Panc1 (cell line): ENCODE measurements around the gene CDCA3. TPM values are rescaled to one million over a fixed set of nuclear protein-coding genes. Genes with fewer than 3 reads are reported as not detected.

ENCODE experiments used
- ATAC-seq: fragments of 200-7000 bp; cut with Tn5 transposase; 2 replicates; pipeline ENCODE4 v1.9.1; 2020; ENCODE audit warnings: mild to moderate bottlenecking, moderate library complexity
- BruUV-seq: library from RNA; stranded (reverse); fragments of 400-500 nt; replicated peaks from 2 replicates; lab custom pipeline; 2021; lab: Mats Ljungman, UMichigan
- CTCF ChIA-PET: fragments of 300-600 bp; sonication (Branson Sonifier 250); formaldehyde crosslinking; loops from one replicate; lab custom pipeline; 2022; ENCODE audit warnings: antibody characterized with exemption; lab: Charles Lee
- POLR2A ChIA-PET: fragments of 300-600 bp; sonication (Branson Sonifier 250); formaldehyde crosslinking; loops from one replicate; lab custom pipeline; 2022; ENCODE audit warnings: antibody characterized with exemption; lab: Charles Lee
- DNase-seq: peaks from one replicate; pipeline ENCODE4 v3.0.0-alpha.2; 2010; ENCODE audit warnings: low read depth, low spot score
- H3K27ac ChIP-seq: 2 replicates; pipeline ENCODE4 v1.5.1; 2011; ENCODE audit warnings: mild to moderate bottlenecking, low read length, inconsistent platforms
- H3K27me3 ChIP-seq: fragments of 200-500 bp; sonication (Bioruptor generic); 2 replicates; pipeline ENCODE4 v1.6.0; 2014; ENCODE audit warnings: low read length, inconsistent platforms; ENCODE audit not compliant: control insufficient read depth, insufficient read depth
- H3K36me3 ChIP-seq: fragments of 200-500 bp; sonication (Bioruptor generic); 2 replicates; pipeline ENCODE4 v1.5.1; 2014; ENCODE audit warnings: inconsistent platforms, mild to moderate bottlenecking, low read length, moderate library complexity; ENCODE audit not compliant: control insufficient read depth, insufficient read depth
- H3K4me1 ChIP-seq: 2 replicates; pipeline ENCODE4 v1.5.1; 2011; ENCODE audit warnings: inconsistent platforms, mild to moderate bottlenecking, low read length, moderate library complexity; ENCODE audit not compliant: control insufficient read depth, insufficient read depth
- H3K4me3 ChIP-seq, 2 experiments: 2 replicates each; pipeline ENCODE4 v1.5.1; 2011 to 2012; ENCODE audit warnings: low read depth in 2 of 2, low read length in 2 of 2, mild to moderate bottlenecking in 2 of 2, inconsistent platforms in 1 of 2, moderate library complexity in 1 of 2
- H3K9me3 ChIP-seq: fragments of 200-500 bp; sonication (Bioruptor generic); 2 replicates; pipeline ENCODE4 v1.5.1; 2014; ENCODE audit warnings: low read depth, mild to moderate bottlenecking, inconsistent platforms, low read length, moderate library complexity; ENCODE audit not compliant: control insufficient read depth, insufficient read depth
- POLR2AphosphoS5 ChIP-seq: IDR thresholded peaks from 2 replicates; pipeline ENCODE4 v1.6.1; 2012; ENCODE audit warnings: mild to moderate bottlenecking, low read depth, low read length, moderate library complexity
- REST ChIP-seq, 2 experiments: IDR thresholded peaks; 2 replicates each; pipeline ENCODE4 v1.6.1; 2011 to 2012; ENCODE audit warnings: low read depth in 2 of 2, control low read depth in 1 of 2, low read length in 1 of 2, mild to moderate bottlenecking in 1 of 2, moderate library complexity in 1 of 2; ENCODE audit not compliant: insufficient read depth in 1 of 2
- SIN3A ChIP-seq: IDR thresholded peaks from 2 replicates; pipeline ENCODE4 v1.6.1; 2012; ENCODE audit warnings: low read depth, mild to moderate bottlenecking, low read length, moderate library complexity, borderline replicate concordance; ENCODE audit not compliant: insufficient read depth
- TCF7L2 ChIP-seq: IDR thresholded peaks from 2 replicates; pipeline ENCODE4 v1.6.1; 2011; ENCODE audit warnings: mild to moderate bottlenecking, low read depth, low read length, inconsistent platforms
- in situ Hi-C: cut with HindIII; loops from 2 replicates; pipeline ENCODE4 v1.10.0; 2016; ENCODE audit warnings: low sequenced_read_pairs, low pct_unique_long_range_greater_than_20kb
- intact Hi-C: fragments of 100-400 bp; cut with micrococcal nuclease; formaldehyde crosslinking; loops from one replicate; pipeline ENCODE4 v1.10.0; 2022; ENCODE audit not compliant: unreplicated experiment
- total RNA-seq: library from RNA; stranded (reverse); gene quantifications from one replicate; pipeline ENCODE4 v1.2.1, GENCODE V29; 2021; ENCODE audit not compliant: unreplicated experiment
- TF ChIP-seq, protein P1 (sequence below): fragments of 450-650 bp; IDR thresholded peaks from 2 replicates; pipeline ENCODE4 v1.5.1; 2017; ENCODE audit warnings: mild to moderate bottlenecking

CDCA3 gene
- total RNA-seq, 1 experiment from 2014 or later: 59.0 TPM

- ATAC-seq (peak; percentile 20; the same call in 1 of the 2 replicates), DNase-seq (no peak)
These were observed 21.4 kb downstream of the CDCA3 start for GRCh38 chr12:6829536-6830220.

GRCh38 chr12:6828781-6829535, 22.1 kb downstream of the CDCA3 start:
- no peaks in the 10 kb centered on the region for H3K9me3 ChIP-seq
- no peaks in the 10 kb centered on the region for H3K27me3 ChIP-seq
- no TSS peak for BruUV-seq
- ChIA-PET POLR2A (no interaction called here), CTCF (interaction anchor here (0.6 kb wide), 1 partner anchor 118 kb away, joined by 5 read pairs; no protein-coding TSS in a partner anchor)
- peak overlapping the region; percentile 65 to 67 for H3K4me3 ChIP-seq
- in situ Hi-C loops: no loop called here
- TF ChIP-seq TCF7L2 (no peak), REST (IDR thresholded peaks at IDR 0.05; ENCODE audit: insufficient read depth in 1 of 2, low read depth in 2 of 2, low read length in 1 of 2) (no peak), SIN3A (no peak), POLR2AphosphoS5 (no peak)
- TF ChIP-seq, protein P1, sequence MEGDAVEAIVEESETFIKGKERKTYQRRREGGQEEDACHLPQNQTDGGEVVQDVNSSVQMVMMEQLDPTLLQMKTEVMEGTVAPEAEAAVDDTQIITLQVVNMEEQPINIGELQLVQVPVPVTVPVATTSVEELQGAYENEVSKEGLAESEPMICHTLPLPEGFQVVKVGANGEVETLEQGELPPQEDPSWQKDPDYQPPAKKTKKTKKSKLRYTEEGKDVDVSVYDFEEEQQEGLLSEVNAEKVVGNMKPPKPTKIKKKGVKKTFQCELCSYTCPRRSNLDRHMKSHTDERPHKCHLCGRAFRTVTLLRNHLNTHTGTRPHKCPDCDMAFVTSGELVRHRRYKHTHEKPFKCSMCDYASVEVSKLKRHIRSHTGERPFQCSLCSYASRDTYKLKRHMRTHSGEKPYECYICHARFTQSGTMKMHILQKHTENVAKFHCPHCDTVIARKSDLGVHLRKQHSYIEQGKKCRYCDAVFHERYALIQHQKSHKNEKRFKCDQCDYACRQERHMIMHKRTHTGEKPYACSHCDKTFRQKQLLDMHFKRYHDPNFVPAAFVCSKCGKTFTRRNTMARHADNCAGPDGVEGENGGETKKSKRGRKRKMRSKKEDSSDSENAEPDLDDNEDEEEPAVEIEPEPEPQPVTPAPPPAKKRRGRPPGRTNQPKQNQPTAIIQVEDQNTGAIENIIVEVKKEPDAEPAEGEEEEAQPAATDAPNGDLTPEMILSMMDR: no peak; the same call in none of the 2 replicates
- H3K36me3 ChIP-seq: no peaks in the 10 kb centered on the region
- H3K27ac ChIP-seq: peak overlapping the region; percentile 63
- ATAC-seq (peak; percentile 42; the same call in 1 of the 2 replicates), DNase-seq (no peak)
- intact Hi-C loops: loop anchor here (5.0 kb wide), 1 partner anchor 77 kb away; the partner anchor contains the start of gene MLF2
- H3K4me1 ChIP-seq: peaks cover 10% of the 10 kb centered on the region; the same call in 1 of the 2 replicates

More at GRCh38 chr12:6829536-6830220, 21.4 kb downstream of the CDCA3 start:
- POLR2A ChIA-PET: no interaction called here
- H3K27ac ChIP-seq: peak overlapping the region; percentile 63; the same call in 1 of the 2 replicates
- H3K27me3 ChIP-seq: no peaks in the 10 kb centered on the region
- no peaks in the 10 kb centered on the region for H3K9me3 ChIP-seq
- in situ Hi-C loops (no loop called here), intact Hi-C loops (loop anchor here (5.0 kb wide), 1 partner anchor 77 kb away; the partner anchor contains the start of gene MLF2)
- H3K4me3 ChIP-seq: peak overlapping the region; percentile 65 to 67
- peaks cover 10% of the 10 kb centered on the region; the same call in 1 of the 2 replicates for H3K4me1 ChIP-seq
- TF ChIP-seq REST (IDR thresholded peaks at IDR 0.05; ENCODE audit: insufficient read depth in 1 of 2, low read depth in 2 of 2, low read length in 1 of 2): no peak
- TF ChIP-seq, protein P1: 0 out of 2 replicates have a peak, but pooled peaks have one; percentile 7
- BruUV-seq: no TSS peak
- CTCF ChIA-PET: interaction anchor here (0.6 kb wide), 1 partner anchor 118 kb away, joined by 5 read pairs; no protein-coding TSS in a partner anchor
- no peaks in the 10 kb centered on the region for H3K36me3 ChIP-seq
